Rectal smooth muscle tissue (tissue), 1 donor: ENCODE data around the gene WWC2.

ENCODE experiments used
- H3K27ac ChIP-seq: one replicate; pipeline ENCODE4 v1.7.0; 2013; ENCODE audit warnings: low read depth, low read length, inconsistent platforms
- H3K27me3 ChIP-seq: one replicate; pipeline ENCODE4 v1.7.0; 2013; ENCODE audit warnings: low read length; ENCODE audit not compliant: control insufficient read depth, insufficient read depth
- H3K36me3 ChIP-seq: one replicate; pipeline ENCODE4 v1.7.0; 2013; ENCODE audit warnings: low read length; ENCODE audit not compliant: control insufficient read depth, insufficient read depth
- H3K4me1 ChIP-seq: one replicate; pipeline ENCODE4 v1.7.0; 2013; ENCODE audit warnings: low read length; ENCODE audit not compliant: control insufficient read depth, insufficient read depth
- H3K4me3 ChIP-seq: one replicate; pipeline ENCODE4 v1.7.0; 2013; ENCODE audit warnings: low read length
- H3K9ac ChIP-seq: one replicate; pipeline ENCODE4 v1.7.0; 2013; ENCODE audit warnings: low read length

The WWC2 gene

GRCh38 chr4:183244019-183244418 is 145.0 kb downstream of the WWC2 start:
- H3K4me3 ChIP-seq, result no peak overlapping the region
- H3K4me1 ChIP-seq, result no peaks in the 10 kb centered on the region
- H3K27me3 ChIP-seq, result no peaks in the 10 kb centered on the region
- H3K36me3 ChIP-seq, result peaks cover 4% of the 10 kb centered on the region
- no peak overlapping the region for H3K27ac ChIP-seq
- no peak overlapping the region for H3K9ac ChIP-seq

GRCh38 chr4:183244506-183244905 is 145.4 kb downstream of the WWC2 start:
- H3K4me1 ChIP-seq, result no peaks in the 10 kb centered on the region
- no peaks in the 10 kb centered on the region for H3K27me3 ChIP-seq
- H3K27ac ChIP-seq, result no peak overlapping the region
- H3K4me3 ChIP-seq, result no peak overlapping the region
- no peak overlapping the region for H3K9ac ChIP-seq
- H3K36me3 ChIP-seq, result peaks cover 4% of the 10 kb centered on the region

- Histone ChIP-seq H3K36me3 (no peaks in the 10 kb centered on the region), H3K27ac (no peak overlapping the region), H3K27me3 (no peaks in the 10 kb centered on the region), H3K4me3 (no peak overlapping the region), H3K9ac (no peak overlapping the region), H3K4me1 (no peaks in the 10 kb centered on the region)
Measured at GRCh38 chr4:183248201-183248600, 149.1 kb downstream of the WWC2 start.

GRCh38 chr4:183249854-183250253 is 150.8 kb downstream of the WWC2 start:
- Histone ChIP-seq H3K36me3 (no peaks in the 10 kb centered on the region), H3K27ac (no peak overlapping the region), H3K9ac (no peak overlapping the region), H3K4me1 (no peaks in the 10 kb centered on the region), H3K27me3 (no peaks in the 10 kb centered on the region), H3K4me3 (no peak overlapping the region)

- H3K27me3 ChIP-seq, result no peaks in the 10 kb centered on the region
- no peaks in the 10 kb centered on the region for H3K4me1 ChIP-seq
- H3K36me3 ChIP-seq, result no peaks in the 10 kb centered on the region
- no peak overlapping the region for H3K9ac ChIP-seq
- H3K27ac ChIP-seq, result no peak overlapping the region
- H3K4me3 ChIP-seq, result no peak overlapping the region
Measured at GRCh38 chr4:183250831-183251230, 151.8 kb downstream of the WWC2 start.

- Histone ChIP-seq H3K36me3 (no peaks in the 10 kb centered on the region), H3K4me1 (no peaks in the 10 kb centered on the region), H3K27ac (no peak overlapping the region), H3K4me3 (no peak overlapping the region), H3K9ac (no peak overlapping the region), H3K27me3 (no peaks in the 10 kb centered on the region)
Measured at GRCh38 chr4:183252959-183253358, 153.9 kb downstream of the WWC2 start.

- Histone ChIP-seq H3K27me3 (no peaks in the 10 kb centered on the region), H3K9ac (peak overlapping the region; percentile 33), H3K4me3 (no peak overlapping the region), H3K27ac (no peak overlapping the region), H3K36me3 (no peaks in the 10 kb centered on the region), H3K4me1 (no peaks in the 10 kb centered on the region)
Measured at GRCh38 chr4:183253451-183253850, 154.4 kb downstream of the WWC2 start.

GRCh38 chr4:183254162-183254561 is 155.1 kb downstream of the WWC2 start:
- H3K4me3 ChIP-seq, result no peak overlapping the region
- H3K36me3 ChIP-seq, result no peaks in the 10 kb centered on the region
- H3K4me1 ChIP-seq, result no peaks in the 10 kb centered on the region
- H3K27ac ChIP-seq, result no peak overlapping the region
- H3K27me3 ChIP-seq, result no peaks in the 10 kb centered on the region
- no peak overlapping the region for H3K9ac ChIP-seq

GRCh38 chr4:183255487-183255886 is 156.4 kb downstream of the WWC2 start:
- H3K27me3 ChIP-seq, result no peaks in the 10 kb centered on the region
- no peak overlapping the region for H3K9ac ChIP-seq
- H3K36me3 ChIP-seq, result no peaks in the 10 kb centered on the region
- H3K4me3 ChIP-seq, result no peak overlapping the region
- no peaks in the 10 kb centered on the region for H3K4me1 ChIP-seq
- H3K27ac ChIP-seq, result no peak overlapping the region

GRCh38 chr4:183256343-183256742 is 157.3 kb downstream of the WWC2 start:
- Histone ChIP-seq H3K27me3 (no peaks in the 10 kb centered on the region), H3K27ac (peak overlapping the region; percentile 0), H3K9ac (no peak overlapping the region), H3K36me3 (peaks cover 4% of the 10 kb centered on the region), H3K4me3 (no peak overlapping the region), H3K4me1 (no peaks in the 10 kb centered on the region)

- H3K9ac ChIP-seq, result no peak overlapping the region
- H3K4me1 ChIP-seq, result no peaks in the 10 kb centered on the region
- H3K36me3 ChIP-seq, result peaks cover 4% of the 10 kb centered on the region
- H3K4me3 ChIP-seq, result no peak overlapping the region
- no peaks in the 10 kb centered on the region for H3K27me3 ChIP-seq
- H3K27ac ChIP-seq, result peak overlapping the region; percentile 0
Measured at GRCh38 chr4:183256756-183257385, 157.8 kb downstream of the WWC2 start.

GRCh38 chr4:183257808-183258207 is 158.8 kb downstream of the WWC2 start:
- Histone ChIP-seq H3K4me1 (peaks cover 3% of the 10 kb centered on the region), H3K4me3 (no peak overlapping the region), H3K9ac (no peak overlapping the region), H3K27me3 (no peaks in the 10 kb centered on the region), H3K27ac (no peak overlapping the region), H3K36me3 (peaks cover 4% of the 10 kb centered on the region)

- Histone ChIP-seq H3K4me3 (no peak overlapping the region), H3K27ac (no peak overlapping the region), H3K36me3 (peaks cover 4% of the 10 kb centered on the region), H3K9ac (no peak overlapping the region), H3K27me3 (no peaks in the 10 kb centered on the region), H3K4me1 (peaks cover 3% of the 10 kb centered on the region)
Measured at GRCh38 chr4:183260491-183261151, 161.6 kb downstream of the WWC2 start.
